Cerebellar cortex (tissue), 1 donor: ENCODE results near the gene DGCR6L.
"Not testable (repeated sequence)": the region's sequence is repeated elsewhere in the genome, so short reads cannot be mapped to it uniquely, and the experiment has no call there.

Experiments used
- DNase-seq: peaks from one replicate; pipeline ENCODE4 v3.0.0-alpha.2; 2015; ENCODE audit warnings: low spot score

Gene DGCR6L

GRCh38 chr22:20319745-20320658 lies at the start of gene DGCR6L:
TSS of gene DGCR6L (minus strand) at chr22:20320060. CDS start at chr22:20319988, 72 bp downstream.
- peak; percentile 86 for DNase-seq

- not testable (repeated sequence) for DNase-seq
Measured at GRCh38 chr22:20368875-20369274, 49.0 kb upstream of the DGCR6L start.

- DNase-seq: not testable (repeated sequence)
Measured at GRCh38 chr22:20366841-20367240, 47.0 kb upstream of the DGCR6L start.

GRCh38 chr22:20364335-20365260 lies 44.7 kb upstream of the DGCR6L start:
- DNase-seq: not testable (repeated sequence)

- not testable (repeated sequence) for DNase-seq
Measured at GRCh38 chr22:20362403-20362802, 42.5 kb upstream of the DGCR6L start.

GRCh38 chr22:20361752-20362229 lies 41.9 kb upstream of the DGCR6L start:
- DNase-seq: not testable (repeated sequence)

- not testable (repeated sequence) for DNase-seq
Measured at GRCh38 chr22:20360866-20361751, 41.2 kb upstream of the DGCR6L start.

- not testable (repeated sequence) for DNase-seq
Measured at GRCh38 chr22:20360261-20360660, 40.4 kb upstream of the DGCR6L start.

GRCh38 chr22:20358503-20359239 lies 38.8 kb upstream of the DGCR6L start:
- DNase-seq: not testable (repeated sequence)

- not testable (repeated sequence) for DNase-seq
Measured at GRCh38 chr22:20357967-20358366, 38.1 kb upstream of the DGCR6L start.

GRCh38 chr22:20356906-20357305 lies 37.0 kb upstream of the DGCR6L start:
- not testable (repeated sequence) for DNase-seq

GRCh38 chr22:20355939-20356636 lies 36.2 kb upstream of the DGCR6L start:
- not testable (repeated sequence) for DNase-seq

GRCh38 chr22:20354238-20354975 lies 34.5 kb upstream of the DGCR6L start:
- DNase-seq: no peak

GRCh38 chr22:20352536-20352935 lies 32.7 kb upstream of the DGCR6L start:
- DNase-seq: not testable (repeated sequence)

- not testable (repeated sequence) for DNase-seq
Measured at GRCh38 chr22:20346553-20346952, 26.7 kb upstream of the DGCR6L start.

GRCh38 chr22:20338291-20338690 lies 18.4 kb upstream of the DGCR6L start:
- not testable (repeated sequence) for DNase-seq

- DNase-seq: not testable (repeated sequence)
Measured at GRCh38 chr22:20337807-20338206, 17.9 kb upstream of the DGCR6L start.

GRCh38 chr22:20336561-20336960 lies 16.7 kb upstream of the DGCR6L start:
- not testable (repeated sequence) for DNase-seq

GRCh38 chr22:20328569-20328930 lies 8.7 kb upstream of the DGCR6L start:
- DNase-seq: not testable (repeated sequence)
